Urinary bladder (tissue), 4 donors: Measurements from ENCODE around the gene EPRS1. TPM values are rescaled to one million over a fixed set of nuclear protein-coding genes. Genes with fewer than 3 reads are reported as not detected.
A peak's percentile ranks its signal among the peaks of the same experiment; 100 is the strongest.
"Not testable (repeated sequence)": the region's sequence is repeated elsewhere in the genome, so short reads cannot be mapped to it uniquely, and the experiment has no call there.

Experiments
- DNase-seq: peaks from one replicate; pipeline ENCODE4 v3.0.0-alpha.2; 2015; ENCODE audit errors: extremely low spot score
- H3K27ac ChIP-seq: one replicate; pipeline ENCODE4 v1.5.1; 2013; ENCODE audit warnings: low read depth, mild to moderate bottlenecking, moderate library complexity
- H3K36me3 ChIP-seq: one replicate; pipeline ENCODE4 v1.6.1; 2013; ENCODE audit warnings: mild to moderate bottlenecking, moderate library complexity; ENCODE audit not compliant: insufficient read depth
- H3K4me1 ChIP-seq: one replicate; pipeline ENCODE4 v1.6.1; 2013; ENCODE audit warnings: mild to moderate bottlenecking, moderate library complexity; ENCODE audit not compliant: insufficient read depth
- H3K4me3 ChIP-seq: one replicate; pipeline ENCODE4 v1.5.1; 2013; ENCODE audit warnings: low read depth, low read length
- whole genome bisulfite sequencing: extraction: QIAGEN DNeasy Blood & Tissue Kit; methylation state at CpG from one replicate; pipeline ENCODE4 v1.1.7; 2013; 5-methylcytosine and 5-hydroxymethylcytosine counted together
- polyA plus RNA-seq: library from polyadenylated mRNA; stranded (reverse); fragments of 200-250 nt; gene quantifications from one replicate; pipeline ENCODE4 v1.2.3, GENCODE V29; 2013
- total RNA-seq: library from RNA; depleted of rRNA; stranded (reverse); fragments of >200 nt; gene quantifications from one replicate; pipeline ENCODE4 v1.2.3, GENCODE V29; 2014
- donor health status: healthy with polysubstance abuse.
- donor health status: healthy.

EPRS1 gene
- 112 TPM for total RNA-seq
- polyA plus RNA-seq = 33.7 TPM

- under 1% methylated on average over 71 of the region's 71 CpGs for WGBS
- Histone ChIP-seq H3K27ac (peak within 1 kb of the TSS; percentile 86), H3K4me1 (no peaks in the 10 kb centered on the region), H3K36me3 (no peaks in the 10 kb centered on the region), H3K4me3 (peak within 1 kb of the TSS; percentile 84)
- peak; percentile 93 for DNase-seq
These were observed at the start of gene EPRS1 for GRCh38 chr1:220046052-220046930. EPRS1 (minus strand) TSS chr1:220046505; CDS start chr1:220046388, 117 bp downstream.

DNA sequence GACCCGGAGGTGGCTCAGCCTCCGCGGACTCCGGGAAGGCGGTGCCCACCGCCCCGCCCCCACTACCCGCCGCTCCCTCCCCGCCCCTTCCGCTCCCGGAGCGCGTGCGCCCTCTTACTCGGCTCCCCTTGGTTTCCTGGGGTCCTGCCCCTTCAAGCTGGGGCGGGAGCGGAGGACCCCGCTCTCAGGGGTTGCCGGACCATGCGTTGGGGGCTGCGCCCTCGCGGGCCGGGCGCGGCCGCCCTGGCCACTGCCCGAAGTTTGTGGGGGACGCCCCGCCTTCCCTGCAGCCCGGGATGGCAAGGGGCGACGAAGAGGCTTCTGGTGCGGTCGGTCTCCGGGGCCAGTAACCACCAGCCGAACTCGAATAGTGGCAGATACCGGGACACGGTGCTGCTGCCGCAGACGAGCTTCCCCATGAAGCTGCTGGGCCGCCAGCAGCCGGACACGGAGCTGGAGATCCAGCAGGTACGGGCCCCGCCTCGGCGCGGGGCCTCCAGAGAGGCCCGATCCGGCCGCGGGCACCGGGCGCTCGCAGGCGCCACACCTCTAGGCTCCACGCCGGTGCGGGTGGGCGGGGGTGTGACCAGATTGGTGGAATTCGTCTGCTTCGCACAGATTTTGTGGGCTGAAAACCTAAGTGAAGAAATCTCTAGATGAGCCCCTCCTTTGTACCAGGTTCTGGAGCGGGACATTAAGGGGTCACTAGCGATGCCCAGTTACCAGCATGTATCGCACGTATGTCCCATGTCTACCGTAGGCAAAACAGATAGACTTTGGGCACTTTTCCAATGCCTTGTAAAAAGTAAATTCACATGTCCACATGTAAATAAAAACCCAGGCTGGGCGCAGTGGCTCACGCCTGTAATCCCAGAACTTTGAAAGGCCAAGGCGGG, 48.0 kb upstream of the EPRS1 start, which contains the start of gene IARS2:
TSS of gene IARS2 (plus strand) at position 117 of the 896 bp plus-strand sequence. CDS start at position 202, 85 bp downstream.
- 1% methylated on average over 73 of the region's 73 CpGs for WGBS

DNA sequence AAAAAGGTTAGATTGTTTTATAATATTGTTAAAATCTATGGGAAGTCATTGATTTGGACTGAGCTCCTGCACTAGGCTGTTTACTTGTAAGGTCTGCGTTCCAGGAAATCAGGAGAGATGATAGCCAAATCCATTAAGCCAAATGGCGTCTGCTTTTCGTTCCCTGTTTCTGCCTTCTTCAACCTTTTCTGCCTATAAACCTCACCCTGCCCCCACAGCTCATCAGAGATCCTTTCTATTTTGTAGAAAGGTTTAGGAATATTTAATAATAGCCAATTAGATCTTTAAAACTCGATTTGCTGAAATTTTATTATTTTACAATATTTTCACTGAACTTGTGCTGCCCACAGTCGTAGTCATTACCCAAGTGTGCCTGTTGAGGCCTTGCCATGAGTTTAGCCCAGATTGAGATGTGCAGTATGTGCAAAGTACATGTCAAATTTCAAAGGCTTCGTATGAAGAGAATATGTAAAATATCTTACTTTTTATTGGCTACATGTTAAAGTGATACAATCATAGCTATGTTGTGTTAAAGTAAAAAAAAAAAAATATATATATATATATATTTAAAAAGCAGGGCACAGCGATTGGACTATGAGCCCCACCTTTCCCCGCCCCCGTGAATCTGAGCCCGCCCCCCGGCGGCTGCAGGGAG, 47.2 kb upstream of the EPRS1 start:
- Histone ChIP-seq H3K36me3 (no peaks in the 10 kb centered on the region), H3K27ac (no peak overlapping the region), H3K4me3 (peak overlapping the region; percentile 69), H3K4me1 (no peaks in the 10 kb centered on the region)
- DNase-seq = no peak
- 17% methylated on average over 12 of the region's 12 CpGs for whole genome bisulfite sequencing

More for the DNA sequence above, 48.0 kb upstream of the EPRS1 start, which contains the start of gene IARS2:
- Histone ChIP-seq H3K4me3 (peak within 1 kb of the TSS; percentile 69), H3K36me3 (no peaks in the 10 kb centered on the region), H3K27ac (peak within 1 kb of the TSS; percentile 68), H3K4me1 (no peaks in the 10 kb centered on the region)
- DNase-seq = peak; percentile 62

DNA sequence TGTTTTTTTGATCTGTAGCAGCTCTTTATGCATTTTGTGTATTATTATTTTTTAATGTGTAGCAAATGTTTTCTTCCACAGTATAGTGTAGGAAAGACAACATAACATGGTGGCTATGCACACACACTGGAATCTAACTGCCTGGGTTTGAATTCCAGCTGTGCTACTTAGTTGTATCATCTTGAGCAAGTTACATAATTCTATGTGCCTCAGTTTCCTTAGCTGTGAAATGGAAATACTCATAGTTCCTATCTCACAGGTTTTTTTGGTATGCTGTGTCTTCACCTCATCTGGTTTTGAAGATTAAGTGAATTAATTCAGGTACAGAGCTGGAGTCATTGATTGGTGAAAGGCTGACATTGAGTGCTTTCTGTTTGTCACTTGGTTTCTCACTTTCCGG, 46.4 kb upstream of the EPRS1 start:
- Histone ChIP-seq H3K36me3 (no peaks in the 10 kb centered on the region), H3K27ac (no peak overlapping the region), H3K4me3 (no peak overlapping the region), H3K4me1 (no peaks in the 10 kb centered on the region)
- WGBS = 95% methylated on average over 1 of the region's 1 CpG
- no peak for DNase-seq

DNA sequence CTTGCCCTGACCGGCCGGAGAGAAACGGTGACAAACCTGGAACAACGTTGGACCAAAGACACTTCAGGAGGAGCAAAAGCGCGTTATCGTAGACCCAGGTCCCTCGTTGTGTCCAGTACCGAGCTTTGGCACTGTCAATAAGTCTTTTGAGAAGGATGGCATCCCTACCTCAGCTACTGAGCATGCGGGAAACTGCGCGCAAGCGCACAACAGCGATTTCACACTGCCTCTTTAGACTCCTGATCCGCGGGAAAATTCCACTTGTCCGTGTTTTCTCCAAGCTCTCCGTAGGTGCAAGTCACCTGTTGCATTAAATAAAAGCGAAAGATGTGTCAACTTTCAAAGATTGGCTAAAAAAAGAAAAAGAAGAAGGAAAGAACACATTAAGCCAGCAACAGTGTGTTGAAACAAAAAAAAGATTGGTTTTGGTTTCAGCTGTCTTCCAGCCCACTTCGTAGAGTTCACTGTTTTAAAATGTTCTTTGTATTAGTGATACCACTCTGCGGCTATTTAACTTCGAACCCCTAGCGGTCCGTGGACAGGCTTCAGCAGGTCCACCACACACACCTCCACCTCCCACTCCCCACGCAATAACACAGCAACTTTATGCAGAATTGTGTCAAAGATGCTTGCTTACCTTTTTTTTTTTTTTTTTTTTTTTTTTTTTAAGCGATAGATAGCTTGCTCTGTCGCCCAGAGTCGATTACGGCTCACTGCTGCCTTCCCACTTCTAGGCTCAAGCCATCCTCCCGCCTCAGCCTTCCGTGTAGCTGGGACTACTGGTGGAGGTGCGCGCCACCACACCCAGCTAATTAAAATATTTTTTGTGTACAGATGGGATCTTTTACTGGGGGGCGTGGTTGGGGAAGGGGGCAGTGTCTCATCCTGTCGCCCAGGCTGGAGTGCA, 43.6 kb upstream of the EPRS1 start, which contains the start of gene BPNT1:
TSS of gene BPNT1 (minus strand) at position 139 of the 907 bp plus-strand sequence. CDS start 9,942 bp downstream, outside the sequence.
- Histone ChIP-seq H3K36me3 (no peaks in the 10 kb centered on the region), H3K27ac (no peak within 1 kb of the TSS), H3K4me3 (peak within 1 kb of the TSS; percentile 73), H3K4me1 (no peaks in the 10 kb centered on the region)
- WGBS = 6% methylated on average over 35 of the region's 35 CpGs
- DNase-seq = peak; percentile 89

- whole genome bisulfite sequencing = 92% methylated on average over 15 of the region's 15 CpGs
- not testable (repeated sequence) for H3K27ac ChIP-seq
These were observed 40.0 kb upstream of the EPRS1 start for GRCh38 chr1:220086261-220086686.

GRCh38 chr1:220084460-220084859, 38.2 kb upstream of the EPRS1 start:
- no peaks in the 10 kb centered on the region for H3K36me3 ChIP-seq
- no peak overlapping the region for H3K27ac ChIP-seq
- WGBS = 91% methylated on average over 1 of the region's 1 CpG
- H3K4me3 ChIP-seq = no peak overlapping the region
- no peak for DNase-seq
- H3K4me1 ChIP-seq = no peaks in the 10 kb centered on the region

More at GRCh38 chr1:220086261-220086686, 40.0 kb upstream of the EPRS1 start:
- H3K36me3 ChIP-seq, H3K4me3 ChIP-seq, DNase-seq, H3K4me1 ChIP-seq: not testable (repeated sequence)

- no peak overlapping the region for H3K27ac ChIP-seq
- no peak for DNase-seq
- H3K4me3 ChIP-seq = no peak overlapping the region
- over 99% methylated on average over 3 of the region's 3 CpGs for WGBS
- H3K36me3 ChIP-seq = no peaks in the 10 kb centered on the region
- no peaks in the 10 kb centered on the region for H3K4me1 ChIP-seq
These were observed 31.6 kb upstream of the EPRS1 start for GRCh38 chr1:220077887-220078286.

- Histone ChIP-seq H3K4me3 (no peak overlapping the region), H3K27ac (no peak overlapping the region), H3K4me1 (no peaks in the 10 kb centered on the region), H3K36me3 (no peaks in the 10 kb centered on the region)
- WGBS = 94% methylated on average over 4 of the region's 4 CpGs
- no peak for DNase-seq
These were observed 30.8 kb upstream of the EPRS1 start for GRCh38 chr1:220076861-220077762.

GRCh38 chr1:220067269-220068204, 21.2 kb upstream of the EPRS1 start:
- Histone ChIP-seq H3K4me1 (no peaks in the 10 kb centered on the region), H3K27ac (no peak overlapping the region), H3K36me3 (peaks cover 3% of the 10 kb centered on the region), H3K4me3 (no peak overlapping the region)
- 96% methylated on average over 3 of the region's 3 CpGs for WGBS
- DNase-seq = no peak

- H3K4me1 ChIP-seq = no peaks in the 10 kb centered on the region
- peaks cover 7% of the 10 kb centered on the region for H3K36me3 ChIP-seq
- H3K4me3 ChIP-seq = no peak overlapping the region
- 98% methylated on average over 6 of the region's 6 CpGs for WGBS
- no peak for DNase-seq
- H3K27ac ChIP-seq = no peak overlapping the region
These were observed 16.3 kb upstream of the EPRS1 start for GRCh38 chr1:220062629-220063028.
